ENCODE data around the gene PAPPA. TPM values are rescaled to one million over a fixed set of nuclear protein-coding genes. Genes with fewer than 3 reads are reported as not detected.

The PAPPA gene
- polyA plus RNA-seq, 5 donors = 0.42 to 2.0 (median 1.2) TPM

- DNase-seq = no peak
Measured at GRCh38 chr9:116344416-116344815, 190.8 kb downstream of the PAPPA start.

DNA sequence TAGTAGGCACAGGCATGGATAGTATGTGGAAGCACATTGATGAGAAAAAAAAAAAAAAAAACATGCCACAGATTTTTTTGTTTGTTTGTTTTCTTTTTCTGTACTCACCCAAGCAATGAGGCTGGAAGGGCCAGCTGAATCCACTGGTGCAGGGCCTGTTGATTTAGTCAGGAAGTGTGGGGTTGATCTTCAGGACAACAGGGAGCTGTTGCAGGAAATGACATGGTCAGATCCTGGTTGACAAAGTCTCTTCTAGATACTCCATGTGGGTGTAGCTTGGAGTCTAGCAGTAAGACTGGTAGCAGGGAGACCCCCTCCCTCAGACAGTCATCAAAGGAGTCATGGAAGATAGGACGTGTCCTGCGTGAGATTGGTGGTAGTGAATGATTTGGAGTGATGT is 191.8 kb downstream of the PAPPA start:
- DNase-seq = no peak

DNA sequence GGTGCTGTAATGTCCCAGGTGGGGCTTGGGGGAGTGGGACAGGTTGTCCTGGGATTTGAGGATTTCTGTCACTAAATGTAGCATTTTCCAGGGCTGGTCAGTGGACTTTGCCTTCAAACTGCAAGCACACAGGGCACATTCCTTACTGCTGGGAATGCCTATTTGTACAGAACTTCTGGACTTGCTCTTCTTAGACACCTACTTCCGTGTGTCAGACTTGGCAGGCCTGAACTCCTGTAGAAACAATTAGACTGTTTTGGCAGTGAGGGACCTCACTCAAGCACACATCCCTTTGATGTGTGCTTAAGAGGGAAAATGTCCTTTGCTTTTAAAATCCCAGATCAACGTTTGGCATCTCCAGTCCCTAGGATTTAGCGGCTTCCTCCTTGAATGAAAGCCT is 192.2 kb downstream of the PAPPA start:
- DNase-seq = no peak

- no peak for DNase-seq
Measured at GRCh38 chr9:116349684-116350083, 196.1 kb downstream of the PAPPA start.

GRCh38 chr9:116350213-116350612 is 196.6 kb downstream of the PAPPA start:
- DNase-seq = no peak

GRCh38 chr9:116352958-116353357 is 199.4 kb downstream of the PAPPA start:
- no peak for DNase-seq

- peak; percentile 75 to 84 for DNase-seq
Measured at GRCh38 chr9:116355153-116355921, 201.7 kb downstream of the PAPPA start.

DNA sequence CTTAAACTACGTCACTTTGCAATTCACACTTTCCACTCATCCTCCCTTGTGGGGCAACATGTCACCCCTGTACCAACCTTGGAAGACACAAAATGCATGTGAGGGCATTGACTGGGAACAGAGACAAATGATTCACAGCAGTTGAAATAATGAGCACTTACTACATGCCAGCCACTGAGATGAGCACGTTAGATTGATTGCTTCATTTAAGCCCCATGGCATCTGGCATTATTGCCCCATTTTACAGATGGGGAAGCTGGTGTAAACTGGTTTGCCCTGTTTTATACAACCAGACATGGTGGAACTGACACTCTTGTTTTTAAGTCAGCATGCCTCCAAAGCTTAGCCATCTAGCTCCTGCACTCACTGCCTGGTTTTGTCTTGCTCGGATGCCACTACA is 204.7 kb downstream of the PAPPA start:
- no peak for DNase-seq

- DNase-seq = no peak
Measured at GRCh38 chr9:116360016-116360415, 206.4 kb downstream of the PAPPA start.

- DNase-seq = peak in 1 of 2 donors; percentile 55
Measured at GRCh38 chr9:116360989-116361388, 207.4 kb downstream of the PAPPA start.

DNA sequence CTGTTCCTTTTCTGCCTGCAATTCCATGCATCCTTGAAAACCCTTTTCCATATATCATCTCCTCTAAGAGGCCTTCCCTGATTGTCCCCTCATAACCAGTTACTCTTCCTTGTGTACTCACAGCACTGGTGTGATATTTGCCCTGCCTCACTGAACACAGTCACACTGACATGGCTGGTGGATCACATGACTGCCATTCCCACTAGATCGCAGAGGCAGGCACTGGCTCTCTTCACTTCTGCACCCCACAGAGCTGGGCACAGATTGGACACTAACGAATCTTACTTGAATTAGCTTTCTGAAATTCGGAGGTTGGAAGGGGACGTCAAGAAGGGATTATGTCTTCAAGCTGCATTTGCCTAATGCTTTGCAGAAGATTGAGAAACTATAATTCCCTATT is 208.0 kb downstream of the PAPPA start:
- no peak for DNase-seq

GRCh38 chr9:116362493-116362892 is 208.9 kb downstream of the PAPPA start:
- DNase-seq = no peak

DNA sequence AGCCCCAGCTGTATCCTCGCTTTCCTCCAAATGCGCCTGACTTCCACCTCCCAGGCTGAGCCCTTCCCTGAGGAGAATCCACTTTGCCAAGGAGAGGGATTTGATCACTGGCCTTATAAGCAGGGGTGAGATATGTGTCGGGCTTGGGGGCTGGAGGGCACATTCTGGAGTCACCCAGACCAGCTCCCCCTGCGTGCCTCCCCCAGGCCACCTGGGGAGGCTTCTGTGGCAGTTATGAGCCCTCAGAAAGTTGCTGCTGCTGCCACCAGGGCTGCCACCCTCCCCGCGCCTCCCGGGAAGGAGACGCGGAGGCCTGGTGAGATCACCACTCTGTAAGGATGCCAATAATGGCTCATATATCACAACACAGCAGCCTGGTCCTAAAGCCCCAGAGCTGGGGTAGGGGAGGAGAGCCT is 211.5 kb downstream of the PAPPA start:
- peak; percentile 88 to 92 for DNase-seq

GRCh38 chr9:116366241-116366640 is 212.7 kb downstream of the PAPPA start:
- DNase-seq = no peak

GRCh38 chr9:116368680-116369079 is 215.1 kb downstream of the PAPPA start:
- DNase-seq = no peak

DNA sequence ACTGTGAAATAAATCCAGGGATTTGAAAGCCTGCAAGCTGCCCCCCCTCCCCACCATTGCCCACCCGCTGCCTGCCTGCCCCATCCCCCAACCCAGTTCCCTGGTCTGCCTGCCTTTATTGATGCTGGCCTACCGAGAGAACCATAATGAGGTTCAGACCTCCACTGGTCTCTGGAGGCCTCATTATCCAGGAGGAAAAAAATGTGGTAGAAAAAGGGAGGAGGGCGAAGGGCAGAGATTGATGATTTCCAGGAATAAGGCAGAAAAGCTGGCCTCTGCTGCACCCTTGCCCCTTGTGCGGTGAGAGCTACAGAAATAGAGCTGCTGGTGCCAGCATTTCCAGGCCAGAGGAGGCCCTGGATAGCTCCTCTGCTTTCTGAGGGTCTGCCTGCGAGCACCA is 216.1 kb downstream of the PAPPA start:
- DNase-seq = no peak

GRCh38 chr9:116370556-116370955 is 217.0 kb downstream of the PAPPA start:
- no peak for DNase-seq

GRCh38 chr9:116372081-116372673 is 218.6 kb downstream of the PAPPA start:
- no peak for DNase-seq

- DNase-seq = no peak
Measured at GRCh38 chr9:116372786-116373185, 219.2 kb downstream of the PAPPA start.

DNA sequence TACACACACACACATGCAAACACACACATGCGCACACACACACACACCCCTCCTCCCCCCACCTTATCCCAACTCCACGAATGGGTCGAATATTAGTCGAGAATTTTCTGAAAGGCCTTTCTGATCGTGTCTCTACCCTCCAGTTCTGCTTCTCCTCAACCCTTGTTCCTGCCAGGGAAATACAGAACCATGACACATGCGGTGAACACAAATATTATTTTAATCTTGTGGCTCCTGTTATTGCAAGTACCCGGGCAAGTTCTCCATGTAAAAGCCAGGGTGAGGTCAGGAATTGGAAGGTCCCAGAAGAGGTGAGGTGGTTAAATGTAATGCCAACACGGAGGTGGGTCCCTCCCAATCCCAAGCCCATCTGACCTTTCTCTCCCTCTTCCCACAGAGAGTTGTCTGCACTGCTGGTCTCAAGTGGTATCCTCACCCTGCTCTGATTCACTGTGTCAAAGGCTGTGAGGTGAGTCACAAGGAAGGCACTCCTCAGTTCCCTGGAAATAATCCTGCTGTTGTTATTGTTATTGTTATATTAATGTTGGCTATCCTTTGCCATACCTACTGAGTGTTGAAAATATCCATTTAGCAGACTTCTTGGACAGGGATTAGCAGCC is 223.7 kb downstream of the PAPPA start:
- DNase-seq = no peak

DNA sequence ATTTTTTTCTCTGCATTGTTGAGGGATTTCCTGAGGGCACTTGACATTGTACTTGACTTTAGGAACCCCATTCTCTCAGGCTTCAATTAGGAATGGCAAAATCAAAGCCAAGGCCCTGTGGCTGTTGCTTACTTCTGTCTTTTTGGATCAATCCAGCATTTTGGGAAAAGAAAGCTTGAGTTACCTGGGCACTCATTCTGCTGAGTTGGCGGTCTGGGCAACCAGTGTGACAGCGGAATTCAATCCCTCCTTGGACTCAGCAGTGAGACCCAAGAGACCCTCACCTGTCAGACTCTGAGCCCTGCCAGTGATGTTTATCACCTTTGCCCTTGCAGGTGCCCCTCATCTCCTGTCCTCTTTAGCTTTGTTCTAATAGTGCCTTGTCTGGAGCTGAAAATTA is 225.3 kb downstream of the PAPPA start:
- no peak for DNase-seq

DNA sequence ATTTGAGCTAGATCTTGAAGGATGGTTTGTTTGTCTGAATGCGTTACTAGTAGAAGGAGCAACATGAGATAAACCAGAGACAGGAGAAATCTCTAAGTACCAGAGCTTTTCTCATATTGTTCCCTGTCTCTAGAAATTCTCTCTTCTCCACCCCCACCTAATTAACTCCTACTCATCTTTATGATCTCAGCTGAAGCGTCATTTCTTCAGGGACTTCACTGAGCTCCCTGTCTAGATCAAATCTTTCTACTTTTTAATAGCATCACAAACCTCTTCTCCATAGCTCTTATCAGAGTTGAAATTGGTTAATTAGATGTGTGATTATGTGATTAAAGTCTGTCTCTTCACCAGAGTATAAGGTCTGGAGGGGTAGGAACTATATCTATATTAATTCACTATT is 226.2 kb downstream of the PAPPA start:
- no peak for DNase-seq

DNA sequence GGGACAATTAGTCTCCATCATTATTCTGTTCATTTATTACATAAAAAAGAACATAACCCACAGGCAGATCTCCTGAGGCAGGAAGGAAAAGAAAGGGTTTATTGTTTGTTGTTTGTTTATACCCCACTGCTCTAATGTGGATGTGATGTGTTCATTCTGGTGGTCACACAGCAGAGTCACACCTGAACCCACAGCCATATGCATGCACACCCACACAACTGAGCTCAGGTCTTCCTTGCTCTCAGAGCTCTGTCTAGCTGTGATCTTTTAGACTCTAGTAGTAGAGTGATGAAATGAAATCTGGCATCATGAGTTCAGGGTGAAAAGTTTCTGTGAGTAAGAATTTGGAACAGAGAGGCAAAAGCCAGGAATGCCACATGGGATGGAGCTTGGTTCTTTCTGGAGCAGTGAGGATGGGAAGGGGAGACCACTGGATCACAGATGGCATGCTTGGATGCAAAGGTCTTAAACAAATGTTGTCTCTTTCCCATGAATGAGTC is 227.0 kb downstream of the PAPPA start:
- DNase-seq = no peak
